CD4-positive, alpha-beta T cell (primary cell): Measurements from ENCODE around the gene TP53BP2. TPM values are rescaled to one million over a fixed set of nuclear protein-coding genes. Genes with fewer than 3 reads are reported as not detected.

Source experiments
- ATAC-seq: fragments of 200-7000 bp; cut with Tn5 transposase; one replicate; pipeline ENCODE4 v1.10.0; 2022; ENCODE audit warnings: mild to moderate bottlenecking; ENCODE audit not compliant: poor library complexity
- CTCF ChIA-PET: fragments of 350-600 bp; sonication (Branson Sonifier 250); formaldehyde crosslinking; loops from one replicate; lab custom pipeline; 2021; ENCODE audit warnings: antibody characterized with exemption, inconsistent platforms; lab: Charles Lee
- POLR2A ChIA-PET: fragments of 350-600 bp; sonication (Branson Sonifier 250); formaldehyde crosslinking; loops from one replicate; lab custom pipeline; 2021; ENCODE audit warnings: antibody characterized with exemption, inconsistent platforms; lab: Charles Lee
- DNase-seq, 14 experiments: peaks; one replicate each; pipeline ENCODE4 v3.0.0-alpha.2; 2013 to 2020; ENCODE audit warnings: mixed read lengths in 2 of 14
- H3K27ac ChIP-seq, 2 donors: one replicate each; pipeline versions ENCODE4 v1.5.1 to v1.7.0; 2013; ENCODE audit warnings: low read length in 2 of 2, low read depth in 1 of 2, mild to moderate bottlenecking in 1 of 2
- H3K27me3 ChIP-seq, 2 experiments: 1 replicate in 1 of 2; 2 replicates in 1 of 2; pipeline versions ENCODE4 v1.6.1 to v1.7.0; 2013; ENCODE audit warnings: low read length in 2 of 2, control low read depth in 1 of 2, mild to moderate bottlenecking in 1 of 2, moderate library complexity in 1 of 2; ENCODE audit not compliant: insufficient read depth in 2 of 2, control insufficient read depth in 1 of 2
- H3K36me3 ChIP-seq: one replicate; pipeline ENCODE4 v1.6.1; 2013; ENCODE audit warnings: low read length, control low read depth; ENCODE audit not compliant: insufficient read depth
- H3K4me1 ChIP-seq: one replicate; pipeline ENCODE4 v1.6.1; 2013; ENCODE audit warnings: low read length, control low read depth; ENCODE audit not compliant: insufficient read depth
- H3K4me3 ChIP-seq: one replicate; pipeline ENCODE4 v1.5.1; 2013; ENCODE audit warnings: mild to moderate bottlenecking, low read length, moderate library complexity
- H3K9me3 ChIP-seq, 2 experiments: 1 replicate in 1 of 2; 2 replicates in 1 of 2; pipeline versions ENCODE4 v1.6.1 to v1.7.0; 2013; ENCODE audit warnings: low read length in 2 of 2, mild to moderate bottlenecking in 2 of 2, control low read depth in 1 of 2, moderate library complexity in 1 of 2; ENCODE audit not compliant: control insufficient read depth in 1 of 2, insufficient read depth in 1 of 2
- H3K27ac Mint-ChIP-seq: one replicate; pipeline ENCODE4 v1.8.0; 2020; ENCODE audit warnings: mixed read lengths
- H3K27me3 Mint-ChIP-seq: one replicate; pipeline ENCODE4 v1.8.0; 2021; ENCODE audit warnings: mixed read lengths
- H3K36me3 Mint-ChIP-seq: one replicate; pipeline ENCODE4 v1.8.0; 2021; ENCODE audit warnings: low read depth, mixed read lengths
- H3K4me1 Mint-ChIP-seq: one replicate; pipeline ENCODE4 v1.8.0; 2021; ENCODE audit warnings: low read depth, mixed read lengths
- H3K4me3 Mint-ChIP-seq: one replicate; pipeline ENCODE4 v1.8.0; 2020; ENCODE audit warnings: mild to moderate bottlenecking, mixed read lengths
- H3K9me3 Mint-ChIP-seq: one replicate; pipeline ENCODE4 v1.8.0; 2020; ENCODE audit warnings: mixed read lengths
- CTCF ChIP-seq: fragments of 200-600 bp; IDR thresholded peaks from one replicate; pipeline ENCODE4 v1.8.0; 2022; ENCODE audit warnings: antibody characterized with exemption, mild to moderate bottlenecking
- intact Hi-C, 2 experiments: fragments of 100-400 bp; cut with DNase I in 1 of 2; cut with micrococcal nuclease in 1 of 2; formaldehyde crosslinking; loops; one replicate each; pipeline versions ENCODE4 v1.15.1 to v1.9.0; 2023 to 2025; cut with DNase I, micrococcal nuclease
- total RNA-seq, 174 experiments: library from RNA in 2 of 174; stranded (reverse) in 2 of 174; gene quantifications; one replicate each; pipeline ENCODE4 v1.2.3 and lab custom pipeline; 2021 to 2026

The TP53BP2 gene
- total RNA-seq, 2 experiments from 2014 or later, result 104 to 119 TPM

GRCh38 chr1:223836586-223836985 is 9.2 kb downstream of the TP53BP2 start:
- no peaks in the 10 kb centered on the region for H3K9me3 Mint-ChIP-seq
- DNase-seq (no peak), ATAC-seq (no peak)
- no peaks in the 10 kb centered on the region for H3K27me3 Mint-ChIP-seq
- H3K36me3 Mint-ChIP-seq, result no peaks in the 10 kb centered on the region
- TF ChIP-seq CTCF, result no peak
- no peak overlapping the region for H3K27ac Mint-ChIP-seq
- ChIA-PET POLR2A (interaction anchor here (5.8 kb wide), 1 partner anchor 9 kb away, joined by 78 read pairs; the partner anchor contains the start of gene TP53BP2), CTCF (interaction anchor here (0.7 to 1.9 kb wide), 3 partner anchors 25 to 87 kb away, joined by 3 to 5 read pairs (median 3); no protein-coding TSS in a partner anchor)
- H3K4me3 Mint-ChIP-seq, result no peak overlapping the region
- H3K36me3 ChIP-seq, result no peaks in the 10 kb centered on the region
- no peaks in the 10 kb centered on the region for H3K27me3 ChIP-seq
- peaks cover 49% of the 10 kb centered on the region for H3K4me1 ChIP-seq
- no peak overlapping the region for H3K27ac ChIP-seq
- H3K9me3 ChIP-seq, result no peaks in the 10 kb centered on the region
- H3K4me3 ChIP-seq, result no peak overlapping the region
- intact Hi-C loops, result loop anchor here in 1 of 2 experiments (10.0 kb wide), 1 partner anchor 348 kb away; the partner anchor contains the start of gene DEGS1
- H3K4me1 Mint-ChIP-seq, result peaks cover 30% of the 10 kb centered on the region

- Histone ChIP-seq H3K27ac (no peak overlapping the region), H3K36me3 (no peaks in the 10 kb centered on the region), H3K4me1 (peaks cover 47% of the 10 kb centered on the region), H3K27me3 (no peaks in the 10 kb centered on the region), H3K4me3 (no peak overlapping the region), H3K9me3 (no peaks in the 10 kb centered on the region)
- CTCF ChIA-PET, result interaction anchor here (1.3 to 1.9 kb wide), 3 partner anchors 9 to 86 kb away, joined by 4 to 6 read pairs (median 5); partner anchors contain the start of gene TP53BP2
- Mint-ChIP-seq H3K4me3 (no peak overlapping the region), H3K36me3 (no peaks in the 10 kb centered on the region), H3K27me3 (no peaks in the 10 kb centered on the region), H3K4me1 (peaks cover 28% of the 10 kb centered on the region), H3K9me3 (no peaks in the 10 kb centered on the region), H3K27ac (no peak overlapping the region)
- intact Hi-C loops, result loop anchor here in 1 of 2 experiments (10.0 kb wide), 1 partner anchor 349 kb away; the partner anchor contains the start of gene DEGS1
- no peak for TF ChIP-seq CTCF
- POLR2A ChIA-PET, result interaction anchor here (5.8 kb wide), 1 partner anchor 10 kb away, joined by 78 read pairs; the partner anchor contains the start of gene TP53BP2
- ATAC-seq, result no peak
- peak in 2 of 14 experiments; percentile 31 to 55 for DNase-seq
Measured at GRCh38 chr1:223835754-223836153, 10.0 kb downstream of the TP53BP2 start.

- Mint-ChIP-seq H3K4me3 (no peak overlapping the region), H3K36me3 (no peaks in the 10 kb centered on the region), H3K9me3 (no peaks in the 10 kb centered on the region), H3K4me1 (peaks cover 21% of the 10 kb centered on the region), H3K27ac (no peak overlapping the region), H3K27me3 (no peaks in the 10 kb centered on the region)
- ChIA-PET POLR2A (interaction anchor here (5.8 kb wide), 1 partner anchor 11 kb away, joined by 78 read pairs; the partner anchor contains the start of gene TP53BP2), CTCF (interaction anchor here (1.3 to 1.7 kb wide), 2 partner anchors 10 to 11 kb away, joined by 4 to 6 read pairs; partner anchors contain the start of gene TP53BP2)
- Histone ChIP-seq H3K27me3 (no peaks in the 10 kb centered on the region), H3K27ac (peak overlapping the region; percentile 23 to 47), H3K9me3 (no peaks in the 10 kb centered on the region), H3K4me3 (no peak overlapping the region), H3K4me1 (peaks cover 47% of the 10 kb centered on the region), H3K36me3 (no peaks in the 10 kb centered on the region)
- no peak for TF ChIP-seq CTCF
- ATAC-seq (peak; percentile 29), DNase-seq (peak in 3 of 14 experiments; percentile 46 to 65 (median 58))
- intact Hi-C loops, result loop anchor here in 1 of 2 experiments (10.0 kb wide), 1 partner anchor 350 kb away; the partner anchor contains the start of gene DEGS1
Measured at GRCh38 chr1:223834660-223835263, 11.0 kb downstream of the TP53BP2 start.
